NCI-H2196 treated with DMSO at 0.1 percent for 48 hours (cell line): ENCODE measurements around the gene CEMIP.

Source experiments
- DNase-seq: peaks from one replicate; lab custom pipeline; 2025; ENCODE audit not compliant: unreplicated experiment; lab: John Stamatoyannopoulos, UW

The CEMIP gene

GRCh38 chr15:80780416-80781221, 1.4 kb downstream of the CEMIP start:
- no peak for DNase-seq

GRCh38 chr15:80783260-80783659, 4.1 kb downstream of the CEMIP start:
- DNase-seq = no peak

DNA sequence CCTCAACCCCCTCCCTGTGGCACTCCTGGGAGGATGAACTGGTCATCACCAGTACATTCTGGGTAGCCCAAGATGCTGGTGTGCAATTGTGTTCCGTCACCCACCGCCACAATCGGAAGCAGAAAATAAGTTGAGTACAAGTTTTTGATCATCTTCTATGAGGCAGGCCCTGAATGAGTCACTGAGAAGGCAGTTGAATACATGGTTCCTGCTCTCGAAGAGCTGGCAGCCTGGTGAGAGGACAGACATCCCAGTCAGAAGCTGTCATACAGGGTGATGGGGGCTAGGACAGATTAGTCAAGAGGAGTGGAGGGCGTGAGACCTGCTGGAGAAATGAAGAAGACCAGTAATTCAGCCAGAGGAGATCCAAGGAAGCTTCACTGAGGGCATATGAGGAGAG, 6.2 kb downstream of the CEMIP start:
- DNase-seq = no peak

- DNase-seq = no peak
These were observed 6.7 kb downstream of the CEMIP start for GRCh38 chr15:80785811-80786354.

- no peak for DNase-seq
These were observed 8.1 kb downstream of the CEMIP start for GRCh38 chr15:80787316-80787715.

DNA sequence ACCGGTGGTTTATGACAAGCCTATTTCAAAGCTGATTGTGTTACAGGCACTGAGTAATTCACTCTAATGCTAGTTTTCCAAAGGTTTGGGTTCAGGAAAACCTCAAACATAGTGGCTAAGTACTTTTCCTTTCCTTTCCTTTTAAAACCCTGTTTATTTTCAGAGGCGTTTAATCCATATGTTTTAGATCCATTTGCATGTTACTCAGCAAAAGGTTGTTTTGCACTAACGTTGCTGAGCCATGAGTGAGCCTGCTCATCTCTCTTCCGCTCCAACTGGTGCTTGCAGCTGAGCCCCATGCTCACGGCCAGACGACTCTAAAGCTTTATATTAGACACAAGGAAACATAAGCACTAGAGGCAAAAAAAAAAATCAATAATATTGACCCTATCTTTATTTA, 9.4 kb downstream of the CEMIP start:
- DNase-seq = no peak

DNA sequence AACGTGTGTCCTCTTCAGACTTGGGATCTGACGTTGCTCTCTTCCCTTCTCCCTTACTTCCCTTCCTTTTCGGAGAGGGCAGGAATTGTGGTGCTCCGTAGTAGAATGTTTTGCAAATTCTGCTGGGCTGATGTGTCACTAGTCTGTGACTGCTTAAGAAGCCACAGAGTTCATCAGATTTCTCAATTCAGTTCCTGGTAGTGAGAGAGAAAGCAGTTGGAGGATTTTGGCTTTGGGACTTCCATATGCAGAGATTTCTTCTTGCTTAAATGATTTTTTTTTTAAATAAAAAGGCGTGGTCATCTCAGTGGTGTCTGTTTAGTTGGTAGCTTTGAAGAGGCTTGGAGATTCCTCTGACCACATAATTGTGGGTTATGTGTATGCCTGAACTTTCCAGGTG, 10.1 kb downstream of the CEMIP start:
- DNase-seq = no peak

DNA sequence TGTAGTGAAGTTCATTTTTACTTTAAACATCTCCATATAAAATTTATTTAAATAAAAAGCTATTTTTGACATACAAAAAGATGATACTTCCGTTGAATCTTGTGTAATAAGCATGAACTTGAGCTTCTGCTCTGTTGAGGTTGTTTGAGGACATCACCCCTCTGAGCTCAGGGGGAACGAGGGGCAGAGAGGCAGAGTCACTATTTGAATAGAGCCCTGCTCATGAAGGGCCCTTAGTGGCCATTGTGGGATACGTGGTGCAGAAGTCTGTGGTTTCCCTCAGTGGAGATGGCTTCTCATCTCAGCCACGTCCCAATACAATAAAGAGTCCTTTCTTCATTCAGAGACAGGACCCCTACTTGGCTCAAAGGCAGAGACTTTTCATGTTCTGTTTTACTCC, 10.6 kb downstream of the CEMIP start:
- DNase-seq = no peak

GRCh38 chr15:80790236-80790635, 11.1 kb downstream of the CEMIP start:
- no peak for DNase-seq

GRCh38 chr15:80791004-80791403, 11.8 kb downstream of the CEMIP start:
- DNase-seq = no peak

DNA sequence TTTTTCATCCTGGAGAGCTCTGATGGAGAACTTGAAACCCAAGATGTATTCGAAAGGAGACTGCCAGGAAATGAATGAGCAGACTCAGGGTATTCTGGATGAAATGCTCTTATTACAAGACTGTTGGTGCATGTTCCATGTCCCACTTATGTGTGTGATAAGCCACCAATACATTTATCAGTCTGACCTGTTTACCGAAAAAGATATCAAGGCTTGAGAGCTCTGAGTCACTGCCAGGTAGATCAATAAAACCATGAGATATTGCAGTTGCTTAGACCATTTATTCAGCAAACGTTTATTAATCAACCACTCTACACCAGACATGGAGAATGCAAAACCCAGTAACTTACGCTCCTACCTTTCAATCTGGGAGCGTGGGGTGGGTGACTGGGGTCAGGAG, 17.2 kb downstream of the CEMIP start:
- no peak for DNase-seq

DNA sequence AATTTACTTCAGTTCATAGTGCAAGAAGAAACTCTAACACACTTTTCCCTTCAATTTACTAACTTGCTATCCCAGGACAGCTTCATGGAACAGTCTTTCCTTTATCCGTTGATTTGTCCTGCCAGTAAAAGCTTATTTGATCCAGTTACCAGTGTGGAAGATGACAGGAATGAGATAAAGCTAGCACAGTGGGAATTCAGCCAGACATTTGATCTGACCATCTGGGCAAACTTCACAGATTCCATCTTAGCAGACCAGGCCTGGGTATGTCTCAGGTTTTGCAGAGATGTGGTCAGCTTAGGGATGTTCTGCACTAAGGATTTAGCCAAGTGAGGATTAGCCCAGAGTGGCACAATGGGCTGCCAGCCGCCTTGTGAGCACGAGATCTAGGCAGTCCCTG, 19.7 kb downstream of the CEMIP start:
- DNase-seq = no peak

DNA sequence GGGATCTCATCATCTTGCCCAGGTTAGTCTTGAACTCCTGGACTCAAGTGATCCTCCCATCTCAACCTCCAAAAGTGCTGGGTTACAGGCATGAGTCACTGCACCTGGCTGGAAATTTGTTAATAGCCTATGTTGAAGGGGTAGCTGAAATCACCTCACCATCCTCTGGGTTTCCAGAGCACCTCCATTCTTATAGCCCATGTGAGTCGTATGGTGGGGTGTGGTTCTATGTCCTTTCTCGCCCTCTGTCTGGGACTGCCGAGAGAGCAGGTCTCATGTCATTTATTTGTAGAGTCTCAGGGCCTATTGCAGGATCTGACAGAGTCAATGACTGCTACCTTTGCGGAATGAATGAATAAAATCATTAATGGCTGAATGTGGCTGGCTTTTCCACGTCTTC, 20.9 kb downstream of the CEMIP start:
- no peak for DNase-seq

DNA sequence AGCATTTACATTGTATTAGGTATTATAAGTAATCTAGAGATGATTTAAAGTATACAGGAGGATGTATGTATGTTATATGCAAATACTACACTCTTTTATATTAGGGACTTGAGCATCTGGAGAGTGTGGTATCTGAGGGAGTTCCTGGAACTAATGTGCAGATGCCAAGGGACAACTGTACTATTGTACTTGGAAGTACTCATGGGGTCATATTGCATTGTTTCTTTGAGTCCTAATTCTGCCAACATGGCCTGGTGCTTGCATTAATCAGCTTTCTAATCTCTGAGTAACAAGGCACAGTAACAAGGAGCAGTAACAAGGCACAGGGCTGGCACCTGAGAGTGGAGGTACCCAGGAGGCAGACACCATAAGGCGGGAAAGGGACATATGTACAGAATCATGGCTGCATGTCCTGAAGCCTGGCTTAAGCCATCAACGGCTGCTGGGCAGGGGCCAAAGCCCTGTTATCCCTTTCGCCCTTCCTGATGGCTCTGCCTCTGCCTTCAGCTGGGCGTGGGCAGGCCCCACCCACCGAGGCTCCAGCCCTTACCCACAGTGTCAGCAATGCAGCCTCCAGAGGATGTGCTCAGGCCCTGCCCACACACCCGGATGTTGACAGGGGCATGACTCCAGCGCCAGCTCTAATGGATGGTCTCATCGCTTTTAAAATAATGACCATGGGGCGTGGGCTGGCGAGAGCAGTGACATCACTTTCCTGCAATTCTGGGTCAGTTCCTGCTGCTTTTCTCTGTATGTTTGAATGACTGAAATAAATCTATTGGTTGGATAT, 22.9 kb downstream of the CEMIP start:
- DNase-seq = no peak

DNA sequence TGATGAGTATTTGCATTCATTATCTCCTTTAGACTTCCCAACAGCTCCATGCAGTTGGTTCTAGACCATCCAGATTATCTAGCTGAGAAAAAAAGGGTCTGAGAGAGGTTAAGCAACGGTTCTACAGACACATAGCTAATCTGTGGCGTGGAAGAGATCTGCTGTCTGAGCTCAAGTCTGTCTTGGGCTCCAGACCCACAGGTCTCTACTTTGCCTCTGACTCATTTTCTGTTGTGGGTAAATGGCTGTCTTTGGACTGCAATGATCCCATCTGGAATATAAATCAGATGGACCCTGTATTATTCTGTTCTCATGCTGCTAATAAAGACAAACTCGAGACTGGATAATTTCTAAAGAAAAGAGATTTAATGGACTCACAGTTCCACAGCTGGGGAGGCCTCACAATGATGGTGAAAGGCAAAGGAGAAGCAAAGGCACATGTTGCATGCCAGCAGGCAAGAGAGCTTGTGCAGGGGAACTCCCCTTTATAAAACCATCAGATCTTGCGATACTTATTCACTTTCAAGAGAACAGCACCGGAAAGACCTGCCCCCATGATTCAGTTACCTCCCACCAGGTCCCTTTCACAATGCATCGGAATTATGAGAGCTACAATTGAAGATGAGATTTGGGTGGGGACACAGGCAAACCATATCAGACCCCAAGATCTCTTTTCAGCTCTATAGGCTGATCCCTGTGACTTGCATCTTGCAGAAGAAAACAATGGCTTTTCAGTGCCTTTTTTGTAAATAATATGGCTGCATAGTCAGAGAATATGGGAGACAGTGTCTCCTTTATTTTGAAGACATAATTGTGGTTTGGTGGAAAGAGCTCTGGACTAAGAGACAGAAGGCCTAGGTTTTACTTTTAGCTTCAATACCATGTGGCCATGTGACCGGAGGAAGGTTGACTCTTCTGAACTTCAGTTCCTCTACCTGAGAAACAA, 24.7 kb downstream of the CEMIP start:
- DNase-seq = no peak

GRCh38 chr15:80804970-80805495, 25.9 kb downstream of the CEMIP start:
- no peak for DNase-seq

- DNase-seq = no peak
These were observed 32.7 kb downstream of the CEMIP start for GRCh38 chr15:80811781-80812315.

GRCh38 chr15:80815106-80815505, 35.9 kb downstream of the CEMIP start:
- DNase-seq = no peak

GRCh38 chr15:80816049-80816653, 37.0 kb downstream of the CEMIP start:
- DNase-seq = no peak

- DNase-seq = no peak
These were observed 37.8 kb downstream of the CEMIP start for GRCh38 chr15:80816936-80817335.
